GM08714 (cell line): ENCODE measurements around the gene LAMB1.

ENCODE experiments used
- H3K4me3 ChIP-seq: fragments of 200-500 bp; sonication (Bioruptor generic); 2 replicates; pipeline ENCODE4 v1.5.1; 2014; ENCODE audit warnings: mild to moderate bottlenecking, low read length, inconsistent platforms
- ZNF274 ChIP-seq: IDR thresholded peaks from 2 replicates; pipeline ENCODE4 v1.6.1; 2012; ENCODE audit warnings: mild to moderate bottlenecking, low read depth, low read length

LAMB1 gene

DNA sequence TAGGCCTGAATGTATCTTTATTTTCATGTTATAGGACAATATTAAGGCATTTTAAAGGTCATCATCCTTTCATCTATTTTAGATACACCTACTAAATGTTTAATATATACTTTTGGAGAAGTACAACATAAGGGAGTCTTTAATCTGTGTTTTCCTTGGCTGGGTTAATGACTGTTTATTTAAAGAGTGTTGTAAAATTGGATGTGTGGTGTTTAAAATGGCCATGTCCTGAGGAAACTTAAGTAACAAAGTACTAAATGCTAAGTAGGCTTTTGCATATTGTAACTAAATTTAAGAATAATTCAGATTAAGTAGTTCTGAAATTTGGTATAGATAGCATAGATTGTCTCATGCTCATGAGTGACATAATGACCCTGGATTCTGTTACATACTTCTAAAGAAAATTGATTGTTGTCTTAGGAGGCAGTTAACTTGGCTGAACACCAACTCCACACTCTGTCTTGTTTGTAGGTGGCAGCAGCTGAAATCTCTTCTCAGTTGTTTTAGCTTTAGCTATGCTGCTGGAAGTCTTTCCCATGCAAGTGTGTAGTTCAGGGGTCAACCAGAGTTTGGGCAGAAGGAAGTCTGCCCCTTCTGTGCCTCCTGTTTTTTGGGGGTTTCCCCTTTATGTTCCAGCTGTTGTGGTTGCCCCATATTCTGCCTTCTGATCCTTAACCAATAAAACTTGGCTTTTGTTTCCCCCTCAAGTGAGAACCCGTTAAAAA lies 82.8 kb downstream of the LAMB1 start:
- no peak for TF ChIP-seq ZNF274
- H3K4me3 ChIP-seq, result no peak overlapping the region

DNA sequence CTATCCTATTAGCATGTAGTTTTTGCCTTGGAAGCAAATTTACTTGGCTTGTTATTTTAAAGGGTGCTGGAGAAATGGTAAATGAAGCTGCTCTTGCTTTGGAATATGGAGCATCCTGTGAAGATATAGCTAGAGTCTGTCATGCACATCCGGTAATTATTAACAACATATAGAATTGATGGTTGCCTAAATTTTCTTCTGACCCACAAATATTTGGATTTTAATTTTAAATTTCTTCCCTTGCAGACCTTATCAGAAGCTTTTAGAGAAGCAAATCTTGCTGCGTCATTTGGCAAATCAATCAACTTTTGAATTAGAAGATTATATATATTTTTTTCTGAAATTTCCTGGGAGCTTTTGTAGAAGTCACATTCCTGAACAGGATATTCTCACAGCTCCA lies 84.0 kb downstream of the LAMB1 start:
- H3K4me3 ChIP-seq, result no peak overlapping the region
- TF ChIP-seq ZNF274, result no peak

DNA sequence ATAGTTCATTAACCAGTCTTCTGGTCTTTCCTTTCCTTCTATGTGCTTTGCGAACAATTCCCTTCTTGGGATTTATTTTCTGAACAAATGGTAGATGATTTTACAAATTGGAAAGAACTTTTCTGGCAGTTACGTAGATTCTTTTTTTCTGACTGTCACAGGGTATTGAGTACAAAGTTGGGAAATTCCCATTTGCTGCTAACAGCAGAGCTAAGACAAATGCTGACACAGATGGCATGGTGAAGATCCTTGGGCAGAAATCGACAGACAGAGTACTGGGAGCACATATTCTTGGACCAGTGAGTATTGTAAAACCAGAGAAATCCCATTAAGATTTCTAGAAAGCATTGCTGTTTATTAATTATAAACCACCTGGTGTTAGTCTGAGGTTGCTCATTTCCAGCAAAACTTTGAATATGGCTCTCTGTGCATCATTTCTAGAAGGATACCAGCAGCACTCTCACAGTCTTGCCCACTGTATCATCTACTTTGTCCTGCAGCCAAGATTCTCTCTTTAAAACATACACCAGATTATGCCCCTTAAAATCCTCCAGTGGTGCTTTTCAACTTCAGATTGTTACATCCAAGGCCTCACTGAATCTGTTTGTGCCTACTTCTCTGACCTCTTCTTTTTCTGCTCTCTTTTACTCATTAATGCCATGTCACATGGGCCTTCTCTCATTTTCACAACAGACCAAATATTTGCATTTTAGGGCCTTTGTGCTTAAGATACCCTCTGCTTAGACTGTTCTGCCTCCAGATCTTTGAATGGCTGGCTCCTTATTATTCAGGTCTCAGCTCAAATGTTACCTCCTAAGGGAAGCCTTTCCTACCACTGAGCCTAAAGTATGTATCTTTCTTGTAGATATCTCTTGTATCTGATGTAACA lies 85.0 kb downstream of the LAMB1 start:
- no peak for TF ChIP-seq ZNF274
- peak overlapping the region; percentile 17; the same call in 1 of the 2 replicates for H3K4me3 ChIP-seq

DNA sequence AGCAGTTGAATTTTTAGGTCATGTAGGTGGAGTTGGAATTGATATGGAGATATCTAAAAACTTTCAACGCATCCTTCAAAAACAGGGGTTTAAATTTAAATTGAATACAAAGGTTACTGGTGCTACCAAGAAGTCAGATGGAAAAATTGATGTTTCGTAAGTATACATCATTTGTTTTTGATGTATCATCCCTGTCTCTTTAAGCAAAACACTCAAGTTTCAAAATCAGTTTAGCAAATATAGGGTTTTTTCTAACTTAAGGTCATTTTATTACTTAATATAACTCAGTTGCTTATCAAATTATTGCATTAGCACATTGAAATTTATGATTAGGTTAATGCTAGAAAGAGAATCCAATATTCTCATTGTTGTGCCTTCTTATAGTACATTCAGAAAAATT lies 87.4 kb downstream of the LAMB1 start:
- H3K4me3 ChIP-seq, result no peak overlapping the region
- TF ChIP-seq ZNF274, result no peak

DNA sequence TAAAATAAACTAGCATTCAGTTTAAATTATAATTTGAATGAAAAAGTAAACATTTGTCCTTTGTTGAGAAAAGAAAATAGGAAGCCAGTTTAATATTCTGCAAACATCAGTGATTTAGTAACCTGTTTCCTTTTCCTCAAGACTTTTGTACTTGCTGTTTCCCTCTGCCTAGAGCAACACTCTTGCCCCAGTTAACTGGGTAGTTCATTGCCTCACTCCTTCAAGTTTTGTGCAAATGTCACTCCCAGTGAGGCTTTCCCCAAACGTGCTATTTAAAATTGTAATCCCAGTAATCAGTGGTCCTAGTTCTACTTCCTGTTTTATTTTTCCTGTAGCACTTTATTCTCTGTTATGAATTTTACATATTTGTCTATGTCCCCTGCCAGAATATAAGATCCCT lies 88.1 kb downstream of the LAMB1 start:
- no peak overlapping the region for H3K4me3 ChIP-seq
- TF ChIP-seq ZNF274, result no peak

DNA sequence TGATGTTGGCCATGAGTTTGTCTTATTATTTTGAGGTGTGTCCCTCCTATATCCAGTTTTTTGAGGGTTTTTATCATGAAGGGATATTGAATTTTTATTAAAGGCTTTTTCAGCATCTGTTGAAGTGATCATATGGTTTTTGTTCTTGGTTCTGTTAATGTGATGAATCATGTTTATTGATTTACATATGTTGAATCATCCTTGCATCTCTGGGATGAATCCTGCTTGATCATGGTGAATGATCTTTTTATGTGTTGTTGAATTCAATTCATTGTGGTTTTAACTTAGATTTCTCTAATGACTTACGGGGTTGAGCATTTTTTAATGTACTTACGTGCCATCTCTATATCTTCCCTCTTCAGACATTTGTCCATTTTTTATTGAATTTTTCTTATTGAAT lies 89.1 kb downstream of the LAMB1 start:
- H3K4me3 ChIP-seq, result no peak overlapping the region
- no peak for TF ChIP-seq ZNF274

DNA sequence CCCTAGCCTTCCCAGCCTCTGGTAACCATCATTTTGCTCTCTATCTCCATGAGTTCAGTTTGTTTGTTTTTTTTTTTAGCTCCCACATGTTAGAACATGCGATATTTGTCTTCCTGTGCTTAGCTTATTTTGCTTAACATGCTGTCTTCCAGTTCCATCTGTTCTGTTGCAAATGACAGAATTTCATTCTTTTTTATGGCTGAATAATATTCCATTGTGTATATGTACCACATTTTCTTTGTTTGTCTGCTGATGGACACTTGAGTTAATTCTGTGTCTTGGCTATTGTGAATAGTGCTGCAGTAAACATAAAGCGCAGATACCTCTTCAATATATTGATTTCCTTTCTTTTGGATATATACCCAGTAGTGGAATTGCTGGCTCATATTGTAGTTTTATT lies 91.0 kb downstream of the LAMB1 start:
- TF ChIP-seq ZNF274, result no peak

DNA sequence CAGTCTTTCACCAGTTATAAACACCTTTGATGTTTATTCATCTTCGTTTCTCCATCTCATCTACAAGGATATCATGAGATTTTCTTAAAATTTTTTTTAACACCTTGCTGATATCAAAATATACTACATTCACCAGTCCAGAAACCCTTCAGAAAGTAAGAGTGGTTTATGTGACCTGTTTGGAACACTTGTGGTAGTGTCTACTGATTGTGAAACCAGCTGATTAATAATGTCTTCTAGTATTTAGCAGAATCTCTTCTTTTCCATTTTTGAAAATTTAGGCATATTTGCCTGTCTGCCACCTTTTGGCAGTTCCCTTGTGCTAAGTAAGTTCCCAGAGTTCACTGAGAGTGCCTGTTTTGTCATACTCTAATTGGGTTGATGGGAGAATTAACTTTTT lies 93.5 kb downstream of the LAMB1 start:
- TF ChIP-seq ZNF274, result no peak
- H3K4me3 ChIP-seq, result no peak overlapping the region

More for the DNA sequence above, 91.0 kb downstream of the LAMB1 start:
- H3K4me3 ChIP-seq, result no peak overlapping the region

DNA sequence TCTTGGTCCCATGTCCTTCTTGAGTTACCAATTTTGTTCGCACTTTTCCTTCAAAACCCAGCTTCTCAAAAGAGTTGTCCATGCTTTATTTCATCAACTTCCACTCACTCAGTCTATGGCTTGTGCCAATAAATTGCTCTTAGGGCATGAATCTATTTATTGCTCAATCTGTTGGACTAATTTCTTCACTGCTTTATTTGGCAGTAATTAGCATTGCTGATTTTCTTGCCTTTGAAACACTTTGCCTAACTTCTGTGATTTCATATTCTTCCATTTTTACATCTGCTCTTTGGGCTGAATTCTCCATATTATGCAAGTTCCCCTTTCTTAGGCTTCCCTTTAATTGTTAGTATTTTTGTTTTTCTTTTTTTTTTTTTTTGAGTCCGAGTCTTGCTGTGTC lies 95.2 kb downstream of the LAMB1 start:
- no peak for TF ChIP-seq ZNF274
- H3K4me3 ChIP-seq, result no peak overlapping the region

DNA sequence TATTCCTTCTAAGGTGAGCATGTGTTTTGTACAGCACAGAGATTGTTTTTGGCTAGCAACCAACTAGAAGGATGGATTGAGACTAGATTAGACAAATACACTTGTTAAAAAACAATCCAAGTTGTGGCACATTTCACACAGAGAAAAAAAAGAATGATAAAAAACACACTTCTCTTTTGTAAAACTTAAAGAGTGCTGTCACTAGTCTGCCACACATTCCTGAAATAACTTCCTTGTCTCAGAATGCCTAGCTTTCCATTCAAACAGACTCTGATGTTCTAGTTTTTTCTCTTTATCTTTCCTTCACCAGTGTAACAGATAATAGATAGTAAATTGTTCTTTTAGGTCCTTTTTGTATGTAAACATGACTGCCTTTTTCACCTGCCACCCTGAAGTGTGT lies 100.6 kb downstream of the LAMB1 start:
- no peak overlapping the region for H3K4me3 ChIP-seq
- no peak for TF ChIP-seq ZNF274

DNA sequence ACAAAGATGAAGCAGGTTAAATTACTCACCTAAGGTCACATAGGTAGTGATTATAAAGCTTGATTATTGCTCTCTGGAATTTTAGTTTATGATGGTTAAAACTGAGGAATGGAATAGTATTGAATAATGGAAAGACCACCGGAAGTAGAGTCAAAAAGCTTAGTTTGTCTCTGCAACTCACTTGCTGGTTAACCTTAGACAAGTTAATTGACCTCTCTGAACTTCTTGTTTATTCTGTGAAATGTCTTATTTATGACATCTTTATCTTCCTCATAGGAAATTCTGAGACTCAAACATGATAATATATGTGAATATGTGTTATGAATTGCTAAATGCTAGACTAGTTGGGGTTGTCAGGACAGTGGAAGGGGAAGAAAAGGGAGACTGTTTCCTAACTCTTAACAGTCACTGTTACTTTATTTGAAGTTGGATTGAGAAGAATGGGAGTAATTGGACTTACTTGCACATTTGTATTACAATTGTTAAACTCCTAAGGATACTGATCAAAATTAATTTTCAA lies 102.4 kb downstream of the LAMB1 start:
- TF ChIP-seq ZNF274, result no peak
- no peak overlapping the region for H3K4me3 ChIP-seq

DNA sequence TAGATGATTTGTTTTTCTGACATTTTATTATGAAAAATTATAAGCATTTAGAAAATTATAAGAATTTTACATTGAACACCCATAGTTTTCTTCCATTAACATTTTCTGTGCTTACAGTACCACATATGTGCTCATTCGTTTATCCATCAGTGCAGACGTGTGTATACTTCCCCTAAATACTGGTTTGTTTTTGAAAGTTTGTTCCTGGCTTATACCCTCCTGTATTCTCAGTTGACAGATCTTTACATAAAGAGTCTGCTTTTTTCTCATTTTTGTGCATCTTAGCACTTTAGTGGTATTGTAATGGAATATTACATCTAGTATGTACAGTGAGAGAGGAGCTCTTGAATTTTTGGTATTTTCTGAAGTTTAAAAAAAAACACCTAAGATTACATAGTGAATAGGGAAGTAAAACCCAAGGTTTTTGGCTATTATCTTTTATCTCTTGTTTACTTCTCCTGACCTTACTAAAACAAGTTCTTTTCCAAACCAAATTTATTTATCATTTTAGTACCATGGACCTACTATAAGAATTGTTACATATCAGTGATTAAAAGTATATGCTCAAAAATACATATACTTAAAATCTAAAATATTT lies 103.9 kb downstream of the LAMB1 start:
- TF ChIP-seq ZNF274, result no peak
- no peak overlapping the region for H3K4me3 ChIP-seq

DNA sequence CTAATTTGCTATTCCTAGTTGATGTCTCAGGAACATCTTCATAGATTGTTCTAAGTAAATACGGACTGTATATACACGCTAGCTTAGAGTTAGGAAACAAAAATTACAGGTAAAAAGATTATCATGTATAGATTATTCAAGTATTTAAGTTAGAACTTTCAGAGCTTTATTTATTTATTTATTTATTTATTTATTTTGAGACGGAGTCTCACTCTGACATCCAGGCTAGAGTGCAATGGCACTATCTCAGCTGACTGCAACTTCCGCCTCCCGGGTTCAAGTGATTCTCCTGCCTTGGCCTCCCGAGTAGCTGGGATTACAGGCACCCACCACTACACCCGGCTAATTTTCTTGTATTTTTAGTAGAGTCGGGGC lies 110.6 kb downstream of the LAMB1 start:
- H3K4me3 ChIP-seq, result peak overlapping the region; percentile 82

DNA sequence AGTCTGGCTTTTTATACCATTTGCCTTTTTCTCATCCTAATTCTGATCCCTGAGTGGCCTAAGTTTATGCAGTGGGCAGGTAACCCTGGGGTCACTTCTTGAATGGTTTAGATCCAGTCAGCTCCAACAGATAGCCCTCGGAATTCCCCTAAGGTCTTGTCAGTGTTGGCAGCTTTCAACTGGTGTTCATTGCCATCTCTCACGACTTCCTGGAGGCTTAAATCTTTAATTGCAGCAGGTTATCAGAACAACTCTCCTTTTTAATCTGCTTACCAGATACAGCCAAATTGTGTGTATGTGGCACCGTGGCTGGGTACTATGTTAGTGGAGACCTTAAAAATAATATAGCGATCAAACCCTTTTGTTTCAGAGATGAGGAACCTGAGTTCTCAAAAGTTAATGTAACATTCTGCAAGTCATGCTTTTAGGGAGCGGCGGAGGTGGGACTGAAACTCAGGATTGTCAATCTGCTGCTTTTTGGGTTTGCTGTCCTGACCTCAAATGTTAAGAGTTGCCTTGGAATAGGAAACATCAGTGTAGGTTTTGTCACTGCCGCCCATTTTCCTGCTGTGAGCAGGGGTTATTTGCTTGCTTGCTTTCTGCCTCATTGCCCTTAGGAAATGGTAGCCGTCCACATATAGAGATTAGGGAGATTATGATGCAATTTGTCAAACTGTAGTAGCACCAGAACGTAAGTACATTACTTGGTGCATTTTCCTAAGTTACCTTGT lies 111.2 kb downstream of the LAMB1 start:
- H3K4me3 ChIP-seq, result peak overlapping the region; percentile 82
- TF ChIP-seq ZNF274, result no peak
